ENCODE results near the gene FAF2. TPM values are rescaled to one million over a fixed set of nuclear protein-coding genes. Genes with fewer than 3 reads are reported as not detected.

Gene FAF2
- total RNA-seq, 1 experiment from 2014 or later: 44.4 TPM

DNA sequence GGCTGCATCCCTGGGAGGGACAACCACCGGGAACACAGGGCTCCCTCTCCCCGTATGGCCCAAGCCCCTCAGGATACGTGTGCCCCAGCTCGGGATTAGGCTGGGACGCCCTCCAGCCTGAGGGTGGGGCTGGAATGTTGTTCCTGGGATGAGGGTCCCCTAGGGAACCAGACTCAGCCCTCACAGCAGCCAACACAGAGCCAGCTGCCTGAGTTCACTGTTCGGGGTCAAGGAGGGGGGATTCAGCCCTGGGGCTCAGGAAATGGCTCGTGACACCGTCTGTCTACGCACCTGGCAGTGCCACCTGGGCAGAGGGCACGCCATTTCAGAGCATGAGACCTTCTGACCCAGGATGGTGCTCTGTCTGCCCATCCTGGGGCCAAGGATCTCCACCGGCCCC lies 80.1 kb downstream of the FAF2 start:
- Histone ChIP-seq H3K79me2 (ENCODE audit: insufficient read depth, low read length) (peaks cover 7% of the 10 kb centered on the region; the same call in 1 of the 2 replicates), H3K27ac (ENCODE audit: insufficient read length, low read depth, low read length) (no peak overlapping the region), H3K23me2 (ENCODE audit: insufficient read length, low read depth, low read length, poor library complexity, severe bottlenecking) (no peaks in the 10 kb centered on the region), H4K91ac (ENCODE audit: insufficient read length, low read depth, low read length) (no peak overlapping the region), H2BK120ac (ENCODE audit: low read depth, low read length, poor library complexity, severe bottlenecking) (no peak overlapping the region), H3T11ph (ENCODE audit: low read length) (no peak overlapping the region), H2BK5ac (ENCODE audit: insufficient read length, low read length) (no peak overlapping the region), H3K9me3 (ENCODE audit: control insufficient read depth, low read depth, low read length) (no peaks in the 10 kb centered on the region), H3K23ac (ENCODE audit: insufficient read length, low read depth, low read length) (no peak overlapping the region), H3K79me1 (ENCODE audit: insufficient read depth, low read depth, low read length, poor library complexity, severe bottlenecking) (peaks cover 3% of the 10 kb centered on the region), H3K4ac (ENCODE audit: low read depth, low read length) (no peak overlapping the region), H3K56ac (ENCODE audit: insufficient read length, low read depth, low read length) (no peak overlapping the region), H3K27me3 (ENCODE audit: insufficient read depth, low read length) (no peaks in the 10 kb centered on the region), H2BK15ac (ENCODE audit: low read depth, low read length) (no peak overlapping the region), H3K4me1 (ENCODE audit: insufficient read depth, low read length) (no peaks in the 10 kb centered on the region), H3K4me2 (ENCODE audit: insufficient read depth, insufficient read length, low read length) (no peak overlapping the region), H4K20me1 (ENCODE audit: control insufficient read depth, insufficient read depth, insufficient read length) (no peaks in the 10 kb centered on the region), H3K14ac (ENCODE audit: insufficient read depth, low read length) (no peak overlapping the region), H2BK20ac (ENCODE audit: low read depth, low read length, poor library complexity, severe bottlenecking) (no peak overlapping the region), H4K8ac (replicated peaks; ENCODE audit: insufficient read length, low read depth, low read length) (no peak overlapping the region), H2AK5ac (ENCODE audit: insufficient read length, low read length) (no peak overlapping the region), H4K5ac (ENCODE audit: insufficient read length, low read depth, low read length) (no peak overlapping the region), H2AFZ (ENCODE audit: low read length) (no peak overlapping the region), H3K9ac (ENCODE audit: extremely low read depth, insufficient read length, low read length) (no peak overlapping the region), H3K18ac (ENCODE audit: insufficient read length, low read depth, low read length) (no peak overlapping the region), H2BK12ac (ENCODE audit: insufficient read length, low read depth, low read length) (no peak overlapping the region)
- Mint-ChIP-seq H3K36me3 (ENCODE audit: insufficient read depth in 1 of 3, low read depth in 3 of 3) (peaks cover 17 to 54% (median 48%) of the 10 kb centered on the region in 3 experiments; a peak in 6 of 7 replicates), H3K4me3 (no peak overlapping the region), H3K9me3 (no peaks in the 10 kb centered on the region), H3K27ac (0 out of 7 replicates have a peak overlapping the region, but pooled peaks of 1 of the 3 experiments have one; percentile 63), H3K27me3 (ENCODE audit: low read depth) (no peaks in the 10 kb centered on the region), H3K4me1 (peaks cover 1 to 2% of the 10 kb centered on the region in 2 experiments; a peak in 3 of 4 replicates)
- no CpG with 5 or more reads among the region's 11 CpGs for WGBS (ENCODE audit: extremely low coverage, insufficient read length, low lambda C conversion rate)
- no peak for DNase-seq
- TF ChIP-seq, protein P1, sequence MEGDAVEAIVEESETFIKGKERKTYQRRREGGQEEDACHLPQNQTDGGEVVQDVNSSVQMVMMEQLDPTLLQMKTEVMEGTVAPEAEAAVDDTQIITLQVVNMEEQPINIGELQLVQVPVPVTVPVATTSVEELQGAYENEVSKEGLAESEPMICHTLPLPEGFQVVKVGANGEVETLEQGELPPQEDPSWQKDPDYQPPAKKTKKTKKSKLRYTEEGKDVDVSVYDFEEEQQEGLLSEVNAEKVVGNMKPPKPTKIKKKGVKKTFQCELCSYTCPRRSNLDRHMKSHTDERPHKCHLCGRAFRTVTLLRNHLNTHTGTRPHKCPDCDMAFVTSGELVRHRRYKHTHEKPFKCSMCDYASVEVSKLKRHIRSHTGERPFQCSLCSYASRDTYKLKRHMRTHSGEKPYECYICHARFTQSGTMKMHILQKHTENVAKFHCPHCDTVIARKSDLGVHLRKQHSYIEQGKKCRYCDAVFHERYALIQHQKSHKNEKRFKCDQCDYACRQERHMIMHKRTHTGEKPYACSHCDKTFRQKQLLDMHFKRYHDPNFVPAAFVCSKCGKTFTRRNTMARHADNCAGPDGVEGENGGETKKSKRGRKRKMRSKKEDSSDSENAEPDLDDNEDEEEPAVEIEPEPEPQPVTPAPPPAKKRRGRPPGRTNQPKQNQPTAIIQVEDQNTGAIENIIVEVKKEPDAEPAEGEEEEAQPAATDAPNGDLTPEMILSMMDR (conservative IDR thresholded peaks at IDR 0.05): no peak

All from H9 (cell line).